Ramos (cell line): Measurements from ENCODE around the gene SYTL1.

Experiments used
- in situ Hi-C: fragments of 300-500 bp; cut with MboI; formaldehyde crosslinking; loops from one replicate; pipeline ENCODE4 v1.14.3; 2022; ENCODE audit warnings: low sequenced_read_pairs; ENCODE audit not compliant: unreplicated experiment

Gene SYTL1

GRCh38 chr1:27341525-27342252, at the start of gene SYTL1:
SYTL1 (plus strand) TSS chr1:27342022; CDS start chr1:27345335, 3,313 bp downstream.
- in situ Hi-C loops = no loop called here

GRCh38 chr1:27292106-27292505, 49.7 kb upstream of the SYTL1 start:
- in situ Hi-C loops = no loop called here

GRCh38 chr1:27293915-27294314, 47.9 kb upstream of the SYTL1 start:
- in situ Hi-C loops = no loop called here

GRCh38 chr1:27296773-27297291, 45.0 kb upstream of the SYTL1 start:
- in situ Hi-C loops = no loop called here

- in situ Hi-C loops = no loop called here
These were observed 43.9 kb upstream of the SYTL1 start for GRCh38 chr1:27297903-27298302.

- in situ Hi-C loops = no loop called here
These were observed 43.0 kb upstream of the SYTL1 start for GRCh38 chr1:27298632-27299384.

- in situ Hi-C loops = loop anchor here (5.0 kb wide), 2 partner anchors 88 to 308 kb away; no protein-coding TSS in a partner anchor
These were observed 42.2 kb upstream of the SYTL1 start for GRCh38 chr1:27299385-27300271.

GRCh38 chr1:27300341-27301051, 41.3 kb upstream of the SYTL1 start:
- in situ Hi-C loops = loop anchor here (5.0 kb wide), 2 partner anchors 87 to 307 kb away; no protein-coding TSS in a partner anchor

- in situ Hi-C loops = loop anchor here (5.0 kb wide), 2 partner anchors 86 to 306 kb away; no protein-coding TSS in a partner anchor
These were observed 40.8 kb upstream of the SYTL1 start for GRCh38 chr1:27301052-27301422.

- in situ Hi-C loops = loop anchor here (5.0 kb wide), 2 partner anchors 86 to 306 kb away; no protein-coding TSS in a partner anchor
These were observed 40.1 kb upstream of the SYTL1 start for GRCh38 chr1:27301582-27302199.

- in situ Hi-C loops = loop anchor here (5.0 kb wide), 2 partner anchors 85 to 305 kb away; no protein-coding TSS in a partner anchor
These were observed 39.2 kb upstream of the SYTL1 start for GRCh38 chr1:27302612-27303011.

- in situ Hi-C loops = loop anchor here (5.0 kb wide), 2 partner anchors 84 to 304 kb away; no protein-coding TSS in a partner anchor
These were observed 38.3 kb upstream of the SYTL1 start for GRCh38 chr1:27303509-27303908.

GRCh38 chr1:27306071-27306470, 35.8 kb upstream of the SYTL1 start:
- in situ Hi-C loops = no loop called here

- in situ Hi-C loops = no loop called here
These were observed 34.7 kb upstream of the SYTL1 start for GRCh38 chr1:27306892-27307761.

- in situ Hi-C loops = no loop called here
These were observed 33.8 kb upstream of the SYTL1 start for GRCh38 chr1:27307874-27308598.

- in situ Hi-C loops = no loop called here
These were observed 27.7 kb upstream of the SYTL1 start for GRCh38 chr1:27314169-27314568.

GRCh38 chr1:27314737-27315136, 27.1 kb upstream of the SYTL1 start:
- in situ Hi-C loops = no loop called here
